Mesothelial cell of epicardium (in vitro differentiated cells): ENCODE measurements around the gene ASB10. TPM values are rescaled to one million over a fixed set of nuclear protein-coding genes. Genes with fewer than 3 reads are reported as not detected.

ENCODE experiments used
- DNase-seq, 2 experiments: peaks; one replicate each; pipeline ENCODE4 v3.0.0; 2021; ENCODE audit warnings: low spot score in 2 of 2; ENCODE audit not compliant: unreplicated experiment in 2 of 2
- H3K27ac Mint-ChIP-seq: 2 replicates; pipeline ENCODE4 v1.8.0; 2021; ENCODE audit warnings: mixed read lengths
- H3K27me3 Mint-ChIP-seq: 2 replicates; pipeline ENCODE4 v1.8.0; 2021; ENCODE audit warnings: low read depth, mixed read lengths
- H3K36me3 Mint-ChIP-seq: 2 replicates; pipeline ENCODE4 v1.8.0; 2021; ENCODE audit warnings: mixed read lengths
- H3K4me1 Mint-ChIP-seq: 2 replicates; pipeline ENCODE4 v1.8.0; 2021; ENCODE audit warnings: mixed read lengths
- H3K4me3 Mint-ChIP-seq: 2 replicates; pipeline ENCODE4 v1.8.0; 2021; ENCODE audit warnings: mild to moderate bottlenecking, moderate library complexity, mixed read lengths
- H3K9me3 Mint-ChIP-seq: 2 replicates; pipeline ENCODE4 v1.8.0; 2021; ENCODE audit warnings: mixed read lengths
- total RNA-seq: library from RNA; stranded (reverse); gene quantifications from 3 replicates; pipeline ENCODE4 v1.2.1, GENCODE V29; 2021
- TF ChIP-seq, protein P1 (sequence below): fragments of 200-600 bp; sonication (generic); IDR thresholded peaks from one replicate; pipeline ENCODE4 v1.5.0; 2021; ENCODE audit warnings: antibody characterized with exemption; ENCODE audit not compliant: unreplicated experiment

Gene ASB10
- total RNA-seq, 1 donor from 2014 or later: not detected

DNA sequence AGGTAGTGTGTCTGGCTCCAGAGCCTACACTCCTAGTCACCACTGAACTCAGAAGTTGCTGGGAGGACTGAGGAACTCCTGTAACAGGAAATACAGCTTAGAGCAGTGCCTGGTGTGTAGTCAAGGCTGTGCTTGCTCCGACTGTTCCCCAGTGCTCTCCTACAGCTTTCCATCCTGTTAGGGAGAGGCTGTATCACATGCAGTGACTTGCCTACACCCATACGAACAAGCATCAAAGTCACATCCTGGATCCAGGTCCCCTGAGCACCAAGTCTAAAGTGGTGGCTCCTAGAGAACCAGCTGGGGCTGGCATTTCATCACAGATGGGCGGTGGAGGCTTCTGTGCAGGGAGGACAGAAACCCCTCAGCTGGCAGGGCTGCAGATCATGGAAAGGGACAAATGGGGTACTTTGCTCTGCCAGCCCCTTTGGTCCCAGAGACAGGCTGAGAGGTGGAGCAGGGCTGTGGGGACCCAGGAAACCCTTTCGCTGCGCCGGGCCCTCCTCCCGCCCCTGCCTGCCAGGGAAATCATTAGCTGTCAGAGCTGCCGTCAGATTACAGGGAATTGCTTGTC is 7.7 kb downstream of the ASB10 start:
- no peak overlapping the region for H3K4me3 Mint-ChIP-seq
- H3K36me3 Mint-ChIP-seq: no peaks in the 10 kb centered on the region
- H3K27me3 Mint-ChIP-seq: peaks cover 68% of the 10 kb centered on the region
- no peaks in the 10 kb centered on the region for H3K4me1 Mint-ChIP-seq
- H3K27ac Mint-ChIP-seq: no peak overlapping the region
- TF ChIP-seq, protein P1, sequence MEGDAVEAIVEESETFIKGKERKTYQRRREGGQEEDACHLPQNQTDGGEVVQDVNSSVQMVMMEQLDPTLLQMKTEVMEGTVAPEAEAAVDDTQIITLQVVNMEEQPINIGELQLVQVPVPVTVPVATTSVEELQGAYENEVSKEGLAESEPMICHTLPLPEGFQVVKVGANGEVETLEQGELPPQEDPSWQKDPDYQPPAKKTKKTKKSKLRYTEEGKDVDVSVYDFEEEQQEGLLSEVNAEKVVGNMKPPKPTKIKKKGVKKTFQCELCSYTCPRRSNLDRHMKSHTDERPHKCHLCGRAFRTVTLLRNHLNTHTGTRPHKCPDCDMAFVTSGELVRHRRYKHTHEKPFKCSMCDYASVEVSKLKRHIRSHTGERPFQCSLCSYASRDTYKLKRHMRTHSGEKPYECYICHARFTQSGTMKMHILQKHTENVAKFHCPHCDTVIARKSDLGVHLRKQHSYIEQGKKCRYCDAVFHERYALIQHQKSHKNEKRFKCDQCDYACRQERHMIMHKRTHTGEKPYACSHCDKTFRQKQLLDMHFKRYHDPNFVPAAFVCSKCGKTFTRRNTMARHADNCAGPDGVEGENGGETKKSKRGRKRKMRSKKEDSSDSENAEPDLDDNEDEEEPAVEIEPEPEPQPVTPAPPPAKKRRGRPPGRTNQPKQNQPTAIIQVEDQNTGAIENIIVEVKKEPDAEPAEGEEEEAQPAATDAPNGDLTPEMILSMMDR: no peak
- no peak for DNase-seq
- H3K9me3 Mint-ChIP-seq: no peaks in the 10 kb centered on the region

DNA sequence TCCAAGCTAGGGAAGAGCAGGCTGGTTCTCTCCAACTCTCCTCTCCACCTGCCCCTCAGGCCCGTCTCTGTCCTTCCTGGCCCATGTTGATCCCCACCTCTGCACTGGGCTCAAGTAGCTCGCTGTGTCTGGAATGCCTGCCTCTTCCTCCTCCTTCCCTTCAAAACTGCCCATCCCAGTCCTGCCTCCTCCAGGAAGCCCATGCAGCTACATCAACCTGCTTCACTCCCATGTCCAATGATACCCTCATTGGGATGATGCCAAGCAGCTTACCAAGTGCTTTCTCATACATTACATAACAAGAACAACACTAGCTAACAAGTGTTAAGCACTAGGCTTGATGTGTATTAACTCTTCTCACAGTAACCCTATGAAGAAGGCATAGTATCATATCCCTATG is 8.2 kb downstream of the ASB10 start:
- DNase-seq: no peak
- no peak overlapping the region for H3K4me3 Mint-ChIP-seq
- H3K4me1 Mint-ChIP-seq: no peaks in the 10 kb centered on the region
- peaks cover 70% of the 10 kb centered on the region for H3K27me3 Mint-ChIP-seq
- H3K36me3 Mint-ChIP-seq: no peaks in the 10 kb centered on the region
- no peaks in the 10 kb centered on the region for H3K9me3 Mint-ChIP-seq
- TF ChIP-seq, protein P1: no peak
- no peak overlapping the region for H3K27ac Mint-ChIP-seq

DNA sequence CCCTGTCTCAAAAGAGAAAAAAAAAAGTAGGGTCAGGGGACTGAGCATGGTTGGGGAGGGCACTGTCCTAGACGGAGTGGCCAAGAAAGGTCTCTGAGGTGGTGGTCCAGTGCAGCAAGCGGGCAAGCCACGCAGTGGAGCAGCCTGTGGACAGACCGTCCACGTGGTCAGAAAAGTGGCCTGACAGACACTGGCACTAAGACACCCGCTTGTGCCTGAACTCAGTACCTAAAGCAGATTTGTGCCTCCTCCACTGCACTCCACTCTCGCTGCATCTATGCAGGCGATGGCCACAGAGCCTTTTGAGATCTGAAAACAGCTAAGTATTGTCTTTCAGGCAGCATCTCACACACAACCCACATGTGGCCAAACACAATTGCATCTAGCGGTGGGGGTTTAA is 8.8 kb downstream of the ASB10 start:
- Mint-ChIP-seq H3K4me3 (no peak overlapping the region), H3K27me3 (peaks cover 76% of the 10 kb centered on the region), H3K4me1 (no peaks in the 10 kb centered on the region), H3K9me3 (no peaks in the 10 kb centered on the region), H3K36me3 (no peaks in the 10 kb centered on the region), H3K27ac (no peak overlapping the region)
- no peak for DNase-seq
- TF ChIP-seq, protein P1: no peak

DNA sequence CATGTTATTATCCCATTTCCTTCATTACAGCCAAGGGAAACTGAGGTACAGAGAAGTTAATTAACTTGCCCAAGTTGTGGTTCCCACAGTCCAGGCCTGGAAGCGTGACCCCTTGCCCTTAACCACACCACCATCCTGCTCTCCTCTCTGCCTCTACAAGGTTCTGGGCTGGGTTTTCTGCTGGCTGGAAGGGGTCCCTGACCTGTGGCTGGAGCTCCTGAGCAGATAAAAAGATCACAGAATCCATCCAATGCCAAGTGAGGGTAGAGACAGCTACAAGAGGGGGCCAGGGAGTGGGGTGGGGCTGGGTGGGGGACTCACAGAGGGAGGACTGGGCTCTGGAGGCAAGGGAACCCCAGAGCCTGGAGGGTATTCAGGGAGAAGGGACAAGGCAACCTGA is 9.7 kb downstream of the ASB10 start:
- no peaks in the 10 kb centered on the region for H3K9me3 Mint-ChIP-seq
- no peak overlapping the region for H3K27ac Mint-ChIP-seq
- H3K4me1 Mint-ChIP-seq: no peaks in the 10 kb centered on the region
- H3K36me3 Mint-ChIP-seq: no peaks in the 10 kb centered on the region
- TF ChIP-seq, protein P1: no peak
- DNase-seq: no peak
- H3K4me3 Mint-ChIP-seq: no peak overlapping the region
- peaks cover 79% of the 10 kb centered on the region for H3K27me3 Mint-ChIP-seq

DNA sequence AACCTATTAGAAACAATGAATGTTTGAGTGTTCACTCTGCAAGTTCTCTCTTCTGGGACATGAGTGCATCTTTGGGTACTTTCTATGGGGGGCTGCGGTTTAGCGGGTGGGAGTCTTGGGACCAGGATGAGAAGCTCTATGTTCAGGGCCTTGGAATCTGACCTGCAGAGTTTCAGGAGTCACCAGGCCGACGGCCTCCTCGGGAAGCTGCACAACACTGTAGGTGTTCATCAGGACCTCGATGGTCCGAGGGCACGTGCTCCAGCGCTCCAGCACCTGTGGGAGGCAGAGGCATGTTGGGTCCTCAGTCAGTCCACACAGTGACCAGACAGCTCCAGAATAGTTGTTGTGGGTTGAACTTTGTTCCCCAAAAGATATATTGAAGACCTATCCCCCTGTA is 10.6 kb downstream of the ASB10 start:
- no peaks in the 10 kb centered on the region for H3K4me1 Mint-ChIP-seq
- H3K27me3 Mint-ChIP-seq: peaks cover 82% of the 10 kb centered on the region
- TF ChIP-seq, protein P1: no peak
- no peaks in the 10 kb centered on the region for H3K9me3 Mint-ChIP-seq
- H3K36me3 Mint-ChIP-seq: no peaks in the 10 kb centered on the region
- DNase-seq: no peak
- no peak overlapping the region for H3K27ac Mint-ChIP-seq
- no peak overlapping the region for H3K4me3 Mint-ChIP-seq

DNA sequence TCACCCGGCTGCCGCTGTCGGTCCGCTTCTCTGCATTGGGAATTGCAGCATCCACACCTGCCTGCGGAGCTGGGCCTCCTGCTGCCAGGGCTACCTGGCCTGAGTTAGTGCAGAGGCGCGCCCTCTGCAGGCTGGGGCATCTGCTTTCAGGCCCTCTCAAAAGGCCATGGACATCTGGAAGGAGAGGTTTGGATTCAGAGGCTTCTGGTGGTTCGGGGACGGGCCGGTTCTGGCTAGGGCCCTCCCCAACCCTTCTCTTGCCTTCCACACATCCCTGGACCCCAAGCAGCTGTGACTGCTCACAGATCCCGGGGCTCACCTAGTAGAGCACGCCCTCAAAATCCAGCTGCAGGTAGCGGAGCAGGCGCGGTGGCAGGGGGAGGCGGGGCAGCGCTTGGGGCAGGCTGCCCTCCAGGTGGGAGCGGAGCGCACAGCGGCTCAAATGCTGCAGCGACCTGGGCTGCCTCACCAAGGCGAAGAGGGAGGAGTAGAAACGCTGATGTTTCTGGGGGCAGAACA is 11.2 kb downstream of the ASB10 start:
- Mint-ChIP-seq H3K36me3 (no peaks in the 10 kb centered on the region), H3K4me1 (no peaks in the 10 kb centered on the region), H3K4me3 (no peak overlapping the region), H3K9me3 (no peaks in the 10 kb centered on the region), H3K27ac (no peak overlapping the region), H3K27me3 (peaks cover 88% of the 10 kb centered on the region)
- TF ChIP-seq, protein P1: no peak
- no peak for DNase-seq
